H9 (cell line): Measurements from ENCODE around the gene YKT6. TPM values are rescaled to one million over a fixed set of nuclear protein-coding genes. Genes with fewer than 3 reads are reported as not detected.
A peak's percentile ranks its signal among the peaks of the same experiment; 100 is the strongest.

Experiments
- DNase-seq: peaks from one replicate; pipeline ENCODE4 v3.0.0-alpha.2; 2017
- H2AFZ ChIP-seq: one replicate; pipeline ENCODE4 v1.6.1; 2013; ENCODE audit warnings: mild to moderate bottlenecking, low read length, control low read depth, moderate library complexity
- H2AK5ac ChIP-seq: 2 replicates; pipeline ENCODE4 v1.6.1; 2013; ENCODE audit warnings: low read length, control low read depth, mixed read lengths; ENCODE audit not compliant: insufficient read length
- H2BK120ac ChIP-seq: one replicate; pipeline ENCODE4 v1.6.1; 2013; ENCODE audit warnings: low read depth, mild to moderate bottlenecking, low read length, control low read depth, inconsistent platforms; ENCODE audit not compliant: poor library complexity, severe bottlenecking
- H2BK12ac ChIP-seq: 2 replicates; pipeline ENCODE4 v1.6.1; 2013; ENCODE audit warnings: low read length, control low read depth, mixed read lengths, low read depth; ENCODE audit not compliant: insufficient read length
- H2BK15ac ChIP-seq: 2 replicates; pipeline ENCODE4 v1.6.1; 2013; ENCODE audit warnings: low read depth, low read length, control low read depth
- H2BK20ac ChIP-seq: one replicate; pipeline ENCODE4 v1.6.1; 2013; ENCODE audit warnings: low read depth, mild to moderate bottlenecking, low read length, control low read depth, inconsistent platforms; ENCODE audit not compliant: poor library complexity, severe bottlenecking
- H2BK5ac ChIP-seq: 2 replicates; pipeline ENCODE4 v1.6.1; 2013; ENCODE audit warnings: low read length, control low read depth, mixed read lengths; ENCODE audit not compliant: insufficient read length
- H3K14ac ChIP-seq: 2 replicates; pipeline ENCODE4 v1.6.1; 2013; ENCODE audit warnings: low read length, control low read depth; ENCODE audit not compliant: insufficient read depth
- H3K18ac ChIP-seq: 2 replicates; pipeline ENCODE4 v1.6.1; 2013; ENCODE audit warnings: low read depth, mild to moderate bottlenecking, mixed read lengths, low read length, control low read depth; ENCODE audit not compliant: insufficient read length
- H3K23ac ChIP-seq: 2 replicates; pipeline ENCODE4 v1.6.1; 2013; ENCODE audit warnings: low read length, control low read depth, mixed read lengths, low read depth; ENCODE audit not compliant: insufficient read length
- H3K23me2 ChIP-seq: 2 replicates; pipeline ENCODE4 v1.6.1; 2013; ENCODE audit warnings: low read depth, mild to moderate bottlenecking, mixed read lengths, low read length, control low read depth; ENCODE audit not compliant: insufficient read length, poor library complexity, severe bottlenecking
- H3K27ac ChIP-seq: 2 replicates; pipeline ENCODE4 v1.5.1; 2013; ENCODE audit warnings: low read length, control low read depth, mixed read lengths, low read depth; ENCODE audit not compliant: insufficient read length
- H3K27me3 ChIP-seq: 2 replicates; pipeline ENCODE4 v1.6.1; 2013; ENCODE audit warnings: low read length, control low read depth, inconsistent platforms; ENCODE audit not compliant: insufficient read depth
- H3K4ac ChIP-seq: 2 replicates; pipeline ENCODE4 v1.6.1; 2013; ENCODE audit warnings: low read depth, mild to moderate bottlenecking, control low read depth, inconsistent platforms, low read length, moderate library complexity
- H3K4me1 ChIP-seq: 2 replicates; pipeline ENCODE4 v1.6.1; 2013; ENCODE audit warnings: low read length, control low read depth, inconsistent platforms; ENCODE audit not compliant: insufficient read depth
- H3K4me2 ChIP-seq: 2 replicates; pipeline ENCODE4 v1.6.1; 2013; ENCODE audit warnings: low read length, control low read depth, mixed read lengths; ENCODE audit not compliant: insufficient read length, insufficient read depth
- H3K56ac ChIP-seq: 2 replicates; pipeline ENCODE4 v1.6.1; 2013; ENCODE audit warnings: low read depth, mild to moderate bottlenecking, mixed read lengths, low read length, control low read depth; ENCODE audit not compliant: insufficient read length
- H3K79me1 ChIP-seq: 2 replicates; pipeline ENCODE4 v1.6.1; 2013; ENCODE audit warnings: low read depth, mild to moderate bottlenecking, moderate library complexity, low read length, control low read depth, inconsistent platforms; ENCODE audit not compliant: insufficient read depth, poor library complexity, severe bottlenecking
- H3K79me2 ChIP-seq: 2 replicates; pipeline ENCODE4 v1.6.1; 2013; ENCODE audit warnings: low read length, control low read depth, inconsistent platforms; ENCODE audit not compliant: insufficient read depth
- H3K9ac ChIP-seq: 2 replicates; pipeline ENCODE4 v1.6.1; 2013; ENCODE audit warnings: low read length, control low read depth, mixed read lengths; ENCODE audit not compliant: insufficient read length; ENCODE audit errors: extremely low read depth
- H3K9me3 ChIP-seq: one replicate; pipeline ENCODE4 v1.6.1; 2013; ENCODE audit warnings: low read depth, low read length, inconsistent platforms; ENCODE audit not compliant: control insufficient read depth
- H3T11ph ChIP-seq: one replicate; pipeline ENCODE4 v1.6.1; 2013; ENCODE audit warnings: mild to moderate bottlenecking, low read length, control low read depth, inconsistent platforms
- H4K20me1 ChIP-seq: one replicate; pipeline ENCODE4 v1.6.1; 2013; ENCODE audit not compliant: control insufficient read depth, insufficient read length, insufficient read depth
- H4K5ac ChIP-seq: 2 replicates; pipeline ENCODE4 v1.6.1; 2013; ENCODE audit warnings: low read depth, mild to moderate bottlenecking, mixed read lengths, low read length, control low read depth; ENCODE audit not compliant: insufficient read length
- H4K8ac ChIP-seq: replicated peaks from 2 replicates; pipeline ENCODE4 v1.6.1; 2013; ENCODE audit warnings: low read length, control low read depth, mixed read lengths, low read depth; ENCODE audit not compliant: insufficient read length
- H4K91ac ChIP-seq: 2 replicates; pipeline ENCODE4 v1.6.1; 2013; ENCODE audit warnings: low read depth, mild to moderate bottlenecking, moderate library complexity, mixed read lengths, low read length, control low read depth; ENCODE audit not compliant: insufficient read length
- H3K27ac Mint-ChIP-seq, 3 experiments: 2 replicates in 2 of 3; 3 replicates in 1 of 3; pipeline ENCODE4 v1.8.0; 2020 to 2021; ENCODE audit warnings: mixed read lengths in 3 of 3, mild to moderate bottlenecking in 1 of 3, moderate library complexity in 1 of 3
- H3K27me3 Mint-ChIP-seq: 2 replicates; pipeline ENCODE4 v1.8.0; 2021; ENCODE audit warnings: low read depth, mild to moderate bottlenecking, moderate library complexity, mixed read lengths
- H3K36me3 Mint-ChIP-seq, 3 experiments: 2 replicates in 2 of 3; 3 replicates in 1 of 3; pipeline ENCODE4 v1.8.0; 2020 to 2021; ENCODE audit warnings: low read depth in 3 of 3, mixed read lengths in 3 of 3; ENCODE audit not compliant: insufficient read depth in 1 of 3
- H3K4me1 Mint-ChIP-seq, 2 experiments: 2 replicates each; pipeline ENCODE4 v1.8.0; 2020; ENCODE audit warnings: mixed read lengths in 2 of 2
- H3K4me3 Mint-ChIP-seq, 2 experiments: 2 replicates in 1 of 2; 3 replicates in 1 of 2; pipeline ENCODE4 v1.8.0; 2020 to 2021; ENCODE audit warnings: mild to moderate bottlenecking in 2 of 2, mixed read lengths in 2 of 2, moderate library complexity in 1 of 2
- H3K9me3 Mint-ChIP-seq, 2 experiments: 2 replicates in 1 of 2; 3 replicates in 1 of 2; pipeline ENCODE4 v1.8.0; 2020; ENCODE audit warnings: mild to moderate bottlenecking in 2 of 2, mixed read lengths in 2 of 2, moderate library complexity in 1 of 2
- WGBS: extraction: QIAGEN DNeasy Blood & Tissue Kit; methylation state at CpG from one replicate; pipeline ENCODE4 v1.1.7; 2013; ENCODE audit warnings: missing lambda C conversion rate, low lambda C conversion rate, mixed read lengths; ENCODE audit not compliant: insufficient read length; ENCODE audit errors: extremely low coverage; 5-methylcytosine and 5-hydroxymethylcytosine counted together
- total RNA-seq: library from RNA; stranded (reverse); gene quantifications from 2 replicates; pipeline ENCODE4 v1.2.1, GENCODE V29; 2021
- TF ChIP-seq, protein P1 (sequence below): fragments of 200-600 bp; sonication (generic); conservative IDR thresholded peaks from 3 replicates; pipeline ENCODE4 v1.8.0; 2021; ENCODE audit warnings: antibody characterized with exemption, mild to moderate bottlenecking

Gene YKT6
- total RNA-seq, 1 experiment from 2014 or later, result 104 TPM

DNA sequence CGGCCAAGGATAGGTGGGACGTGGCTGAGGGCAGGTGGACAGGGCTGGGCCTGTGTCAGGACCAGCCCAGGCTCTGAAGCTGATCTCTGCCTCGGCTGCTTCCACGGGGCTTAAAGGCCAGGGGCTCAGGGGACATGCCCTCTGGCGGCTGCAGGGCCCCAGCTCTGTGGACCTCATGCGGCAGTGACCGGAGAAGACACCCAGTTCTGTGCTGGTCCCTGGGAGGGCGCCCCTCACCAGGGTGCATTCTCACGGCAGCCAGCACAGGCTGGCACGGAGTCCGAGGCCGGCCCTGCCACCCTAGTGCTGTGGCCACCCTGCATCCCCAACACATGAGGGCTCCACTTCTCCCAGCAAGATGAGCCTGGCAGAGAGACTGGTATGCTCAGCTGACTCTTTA is 30.3 kb downstream of the YKT6 start:
- H2BK12ac ChIP-seq, result no peak overlapping the region
- H3K9ac ChIP-seq, result no peak overlapping the region
- H4K5ac ChIP-seq, result no peak overlapping the region
- H3K18ac ChIP-seq, result no peak overlapping the region
- H3K9me3 Mint-ChIP-seq, result no peaks in the 10 kb centered on the region
- no peak overlapping the region for H2BK120ac ChIP-seq
- H3K4me1 ChIP-seq, result no peaks in the 10 kb centered on the region
- no peak overlapping the region for H4K8ac ChIP-seq
- no peak overlapping the region; the same call in 1 of the 2 replicates for H3K14ac ChIP-seq
- no peaks in the 10 kb centered on the region for H3K9me3 ChIP-seq
- H3T11ph ChIP-seq, result no peak overlapping the region
- H3K79me2 ChIP-seq, result no peaks in the 10 kb centered on the region
- no peak overlapping the region for H3K4me2 ChIP-seq
- H2BK20ac ChIP-seq, result no peak overlapping the region
- H3K27me3 ChIP-seq, result no peaks in the 10 kb centered on the region
- no peak overlapping the region for H3K4me3 Mint-ChIP-seq
- H2BK15ac ChIP-seq, result no peak overlapping the region
- no peak overlapping the region for H2AK5ac ChIP-seq
- H2AFZ ChIP-seq, result no peak overlapping the region
- no peak overlapping the region for H3K56ac ChIP-seq
- H3K23me2 ChIP-seq, result no peaks in the 10 kb centered on the region
- H3K79me1 ChIP-seq, result no peaks in the 10 kb centered on the region
- no peak overlapping the region for H3K23ac ChIP-seq
- H3K4me1 Mint-ChIP-seq, result peaks cover under 1 to 8% of the 10 kb centered on the region in 2 experiments
- no CpG with 5 or more reads among the region's 12 CpGs for WGBS
- H3K27ac Mint-ChIP-seq, result peak overlapping the region in 1 of 3 experiments; percentile 62; a peak in 2 of 7 replicates
- no peak overlapping the region for H3K4ac ChIP-seq
- H3K27me3 Mint-ChIP-seq, result no peaks in the 10 kb centered on the region; the same call in 1 of the 2 replicates
- H3K36me3 Mint-ChIP-seq, result no peaks in the 10 kb centered on the region
- no peak overlapping the region for H3K27ac ChIP-seq
- H4K91ac ChIP-seq, result no peak overlapping the region
- no peak overlapping the region for H2BK5ac ChIP-seq
- no peaks in the 10 kb centered on the region for H4K20me1 ChIP-seq
- no peak for DNase-seq
- TF ChIP-seq, protein P1, sequence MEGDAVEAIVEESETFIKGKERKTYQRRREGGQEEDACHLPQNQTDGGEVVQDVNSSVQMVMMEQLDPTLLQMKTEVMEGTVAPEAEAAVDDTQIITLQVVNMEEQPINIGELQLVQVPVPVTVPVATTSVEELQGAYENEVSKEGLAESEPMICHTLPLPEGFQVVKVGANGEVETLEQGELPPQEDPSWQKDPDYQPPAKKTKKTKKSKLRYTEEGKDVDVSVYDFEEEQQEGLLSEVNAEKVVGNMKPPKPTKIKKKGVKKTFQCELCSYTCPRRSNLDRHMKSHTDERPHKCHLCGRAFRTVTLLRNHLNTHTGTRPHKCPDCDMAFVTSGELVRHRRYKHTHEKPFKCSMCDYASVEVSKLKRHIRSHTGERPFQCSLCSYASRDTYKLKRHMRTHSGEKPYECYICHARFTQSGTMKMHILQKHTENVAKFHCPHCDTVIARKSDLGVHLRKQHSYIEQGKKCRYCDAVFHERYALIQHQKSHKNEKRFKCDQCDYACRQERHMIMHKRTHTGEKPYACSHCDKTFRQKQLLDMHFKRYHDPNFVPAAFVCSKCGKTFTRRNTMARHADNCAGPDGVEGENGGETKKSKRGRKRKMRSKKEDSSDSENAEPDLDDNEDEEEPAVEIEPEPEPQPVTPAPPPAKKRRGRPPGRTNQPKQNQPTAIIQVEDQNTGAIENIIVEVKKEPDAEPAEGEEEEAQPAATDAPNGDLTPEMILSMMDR, result no peak
